Fibroblast of pulmonary artery (primary cell): ENCODE measurements around the gene AUTS2.
A peak's percentile ranks its signal among the peaks of the same experiment; 100 is the strongest.

Experiments used
- DNase-seq: peaks from one replicate; pipeline ENCODE4 v3.0.0-alpha.2; 2010; ENCODE audit warnings: low read depth
- H3K4me3 ChIP-seq: replicated peaks from 2 replicates; pipeline ENCODE4 v1.5.1; 2011; ENCODE audit warnings: low read depth, mild to moderate bottlenecking, control low read depth, low read length, moderate library complexity
- TF ChIP-seq, protein P1 (sequence below): IDR thresholded peaks from 2 replicates; pipeline ENCODE4 v1.5.1; 2011; ENCODE audit warnings: mild to moderate bottlenecking, control low read depth, low read length, inconsistent platforms; ENCODE audit errors: missing control alignments

AUTS2 gene

DNA sequence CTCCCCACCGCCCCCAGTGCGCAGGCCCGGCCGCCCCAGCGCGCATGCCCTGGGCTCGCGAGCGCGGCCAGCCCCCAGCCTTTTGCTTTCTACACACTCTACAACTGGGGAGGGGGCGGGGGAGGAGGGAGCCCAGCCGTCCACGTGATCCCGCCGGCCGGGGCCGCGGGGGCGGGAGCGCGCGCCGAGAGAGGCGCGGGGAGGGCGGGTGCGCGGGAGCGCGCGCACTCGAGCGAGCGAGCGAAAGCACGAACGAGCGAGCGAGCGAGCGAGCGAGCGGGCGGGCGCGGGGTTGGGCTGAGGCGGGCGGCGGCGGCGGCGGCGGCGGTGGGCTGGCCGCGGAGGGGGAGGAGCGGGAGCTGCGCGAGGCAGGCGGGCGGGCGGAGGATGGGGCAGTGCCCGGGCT, at the start of gene AUTS2:
Gene AUTS2, plus strand, starts transcription at position 395 of the 406 bp plus-strand sequence. CDS start 1,179 bp downstream, outside the sequence.
- TF ChIP-seq, protein P1, sequence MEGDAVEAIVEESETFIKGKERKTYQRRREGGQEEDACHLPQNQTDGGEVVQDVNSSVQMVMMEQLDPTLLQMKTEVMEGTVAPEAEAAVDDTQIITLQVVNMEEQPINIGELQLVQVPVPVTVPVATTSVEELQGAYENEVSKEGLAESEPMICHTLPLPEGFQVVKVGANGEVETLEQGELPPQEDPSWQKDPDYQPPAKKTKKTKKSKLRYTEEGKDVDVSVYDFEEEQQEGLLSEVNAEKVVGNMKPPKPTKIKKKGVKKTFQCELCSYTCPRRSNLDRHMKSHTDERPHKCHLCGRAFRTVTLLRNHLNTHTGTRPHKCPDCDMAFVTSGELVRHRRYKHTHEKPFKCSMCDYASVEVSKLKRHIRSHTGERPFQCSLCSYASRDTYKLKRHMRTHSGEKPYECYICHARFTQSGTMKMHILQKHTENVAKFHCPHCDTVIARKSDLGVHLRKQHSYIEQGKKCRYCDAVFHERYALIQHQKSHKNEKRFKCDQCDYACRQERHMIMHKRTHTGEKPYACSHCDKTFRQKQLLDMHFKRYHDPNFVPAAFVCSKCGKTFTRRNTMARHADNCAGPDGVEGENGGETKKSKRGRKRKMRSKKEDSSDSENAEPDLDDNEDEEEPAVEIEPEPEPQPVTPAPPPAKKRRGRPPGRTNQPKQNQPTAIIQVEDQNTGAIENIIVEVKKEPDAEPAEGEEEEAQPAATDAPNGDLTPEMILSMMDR: no peak
- peak; percentile 86 for DNase-seq
- H3K4me3 ChIP-seq: peak within 1 kb of the TSS; percentile 82

DNA sequence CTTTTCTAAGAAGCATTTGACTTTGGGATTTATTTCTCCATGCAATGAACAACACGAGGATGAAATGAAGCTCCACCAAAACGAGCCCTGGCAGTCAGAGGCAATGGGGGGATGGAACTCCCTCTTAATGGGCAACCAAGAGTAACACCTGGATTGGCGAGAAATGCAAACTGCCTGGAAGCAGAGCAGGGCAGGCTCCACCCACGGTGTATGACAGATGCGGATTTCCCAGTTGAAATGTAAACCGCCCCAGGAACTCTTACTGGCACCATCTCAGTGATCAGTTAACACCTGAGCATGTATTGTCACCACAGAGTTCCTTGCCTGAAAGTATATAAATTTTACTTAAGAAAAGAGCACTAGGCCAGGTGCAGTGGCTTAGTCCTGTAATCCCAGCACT, 47.3 kb upstream of the AUTS2 start:
- H3K4me3 ChIP-seq: no peak overlapping the region
- TF ChIP-seq, protein P1: no peak
- no peak for DNase-seq

DNA sequence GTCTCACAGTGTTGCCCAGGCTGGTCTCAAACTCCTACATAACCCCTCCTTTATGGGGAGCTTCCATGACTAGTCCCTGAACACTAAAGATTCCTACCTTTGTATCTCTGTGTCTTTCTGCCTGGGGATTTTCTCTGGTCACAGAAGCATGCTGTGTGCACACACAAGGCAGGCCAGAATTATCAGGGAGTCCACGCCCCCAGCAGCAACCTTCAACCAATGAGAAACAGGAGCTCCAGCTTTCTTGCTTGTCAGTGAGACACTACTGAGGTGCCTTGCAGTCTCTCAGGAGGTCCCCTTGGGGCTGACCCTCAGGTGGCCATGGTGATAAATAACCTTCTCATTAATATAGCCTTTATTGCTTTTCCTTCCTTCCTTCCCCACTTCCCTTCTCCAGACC, 45.1 kb upstream of the AUTS2 start:
- TF ChIP-seq, protein P1: no peak
- no peak for DNase-seq

DNA sequence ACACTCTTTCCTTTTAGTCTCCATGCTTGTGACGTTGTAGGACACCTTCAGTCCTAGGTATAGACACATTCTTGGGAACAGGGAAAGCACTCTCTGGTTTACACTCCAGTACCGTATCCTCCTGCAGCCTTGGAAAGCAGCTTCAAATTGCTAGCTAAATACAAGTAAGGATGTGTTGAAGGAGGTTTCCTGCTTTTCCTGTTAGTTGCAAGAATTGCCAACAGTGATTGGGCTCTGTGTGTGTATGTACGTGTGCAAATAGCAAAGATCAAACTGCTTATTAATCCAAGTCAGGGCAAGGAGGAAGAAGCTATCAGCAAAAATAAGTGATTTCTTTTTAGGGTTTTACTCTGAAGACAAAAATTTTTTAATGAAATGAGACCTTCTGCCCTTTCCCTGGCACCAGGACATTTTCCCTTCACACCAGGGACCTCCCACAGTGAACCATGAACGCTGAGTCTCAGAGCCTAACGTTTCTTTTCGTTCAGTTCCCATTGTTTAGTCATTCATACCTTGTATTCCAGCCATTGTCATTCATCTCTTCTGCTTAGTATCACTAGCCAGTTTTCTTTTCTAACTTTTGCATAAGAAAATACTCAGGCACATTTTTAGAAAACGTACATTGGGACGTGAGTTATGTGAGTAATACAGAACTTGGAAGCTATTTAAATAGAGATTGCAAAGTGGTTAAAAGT, 36.9 kb upstream of the AUTS2 start:
- H3K4me3 ChIP-seq: no peak overlapping the region
- no peak for DNase-seq
- TF ChIP-seq, protein P1: no peak

More for the DNA sequence above, 45.1 kb upstream of the AUTS2 start:
- H3K4me3 ChIP-seq: no peak overlapping the region

DNA sequence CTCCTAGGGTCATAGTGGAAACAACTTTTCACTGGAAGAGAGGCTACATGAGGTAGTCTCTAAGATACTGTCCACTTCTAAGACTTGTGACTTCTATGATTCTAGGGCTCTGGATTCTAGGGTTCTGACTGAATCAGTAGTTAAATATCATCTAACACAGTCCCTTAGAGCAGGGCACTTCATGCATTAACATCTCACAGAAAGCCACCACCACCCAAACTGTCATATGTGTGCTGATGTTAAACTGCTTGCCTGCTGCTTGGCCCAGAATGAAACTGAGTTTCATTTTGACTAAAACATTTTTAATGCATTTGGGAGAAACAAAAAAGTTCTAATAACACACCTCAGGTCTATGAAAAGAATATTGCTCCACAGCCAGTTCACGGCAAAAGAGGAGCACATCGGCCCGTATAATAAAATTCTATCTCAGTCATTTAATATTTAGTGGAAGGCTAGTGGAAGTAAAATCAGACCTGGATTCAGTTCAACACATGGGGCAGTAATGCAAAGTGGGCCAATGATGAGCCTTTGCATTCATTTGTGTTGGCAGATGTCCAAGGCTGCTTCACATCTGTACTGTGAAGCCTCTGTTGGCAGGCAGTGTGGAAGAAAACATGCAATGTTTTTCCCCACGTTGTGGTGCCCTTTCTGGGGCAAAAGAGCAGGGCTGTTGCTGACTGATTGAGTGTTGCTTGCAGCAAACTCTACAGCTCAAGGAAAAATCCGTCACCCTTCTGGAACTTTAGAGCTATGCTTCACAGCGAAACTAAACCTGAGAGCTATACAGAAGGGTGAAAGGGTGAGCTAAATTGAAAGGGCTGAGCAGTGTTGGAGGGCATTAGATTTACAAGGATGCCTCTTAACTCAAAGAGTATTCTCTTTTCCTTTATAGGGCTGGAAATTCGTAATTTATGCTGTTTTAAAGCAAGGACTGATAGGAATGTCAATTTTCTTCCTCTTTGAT, 33.5 kb upstream of the AUTS2 start:
- peak; percentile 62 for DNase-seq
- TF ChIP-seq, protein P1: no peak
- H3K4me3 ChIP-seq: no peak overlapping the region

DNA sequence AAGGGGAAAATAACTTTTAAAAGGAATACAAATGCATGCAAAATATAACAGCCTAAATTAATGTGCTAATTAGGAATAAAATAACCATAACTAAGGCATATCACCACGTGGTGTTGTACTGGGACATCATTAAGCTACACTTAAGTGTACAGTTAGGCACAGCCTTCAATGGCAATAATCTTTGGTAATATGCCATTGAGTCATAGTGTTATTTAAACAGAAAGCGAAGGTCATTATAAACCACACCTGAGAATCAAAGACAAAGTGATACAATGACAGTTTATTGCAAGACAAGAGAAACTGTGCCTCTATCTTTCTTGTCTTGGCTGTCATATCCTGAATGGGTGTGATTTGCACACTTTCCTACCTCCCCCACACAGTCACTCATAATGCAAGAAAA, 30.5 kb upstream of the AUTS2 start:
- TF ChIP-seq, protein P1: no peak
- DNase-seq: no peak
- no peak overlapping the region for H3K4me3 ChIP-seq
